Liver (tissue), 5 donors: ENCODE results near the gene PANK1. TPM values are rescaled to one million over a fixed set of nuclear protein-coding genes. Genes with fewer than 3 reads are reported as not detected.

Experiments
- polyA plus RNA-seq, 2 donors: library from polyadenylated mRNA; stranded (reverse) in 1 of 2; unstranded in 1 of 2; fragments of 200-250 nt in 1 of 2; fragments of >200 nt in 1 of 2; fragmentation: Nextera tagmentation in 1 of 2; extraction: Ambion mirVana in 1 of 2; gene quantifications; one replicate each; pipeline versions ENCODE4 v1.2.1 to v1.2.3, GENCODE V29; 2013 to 2015
- small RNA-seq: library from RNA; depleted of rRNA; stranded (forward); fragments of <200 nt; gene quantifications from one replicate; pipeline ENCODE3, GENCODE V24; 2014
- total RNA-seq, 2 donors: library from RNA; depleted of rRNA; stranded (reverse); fragments of >200 nt; gene quantifications; one replicate each; pipeline ENCODE4 v1.2.3, GENCODE V29; 2014
- donor health status: healthy.
- donor health status: healthy.
- donor health status: healthy.

The PANK1 gene
- total and polyA plus RNA-seq, 4 donors: 30.0 to 105 (median 44.7) TPM

Small RNA genes within 50 kb of the gene (small RNA-seq; reads per million reads assigned to genes)
- gene MIR107: 128 reads per million, percentile 98 among the genes with 10 or more reads in this experiment

Other genes with a start within 250 kb of the PANK1 start
- gene IFIT5, start 230.7 kb downstream of the PANK1 start, total RNA-seq: 10 to 100 TPM in 1 of 2 donors, 1 to 10 TPM in 1; 5.0 to 10.7 TPM
- 1 to 10 TPM; 6.2 to 7.3 TPM for gene IFIT5, start 230.7 kb downstream of the PANK1 start, polyA plus RNA-seq
- 10 to 100 TPM in 1 of 2 donors, 1 to 10 TPM in 1; 1.5 to 10.7 TPM for gene SLC16A12, start 109.6 kb downstream of the PANK1 start, total RNA-seq
- gene SLC16A12, start 109.6 kb downstream of the PANK1 start, polyA plus RNA-seq: under 1 TPM; 0.03 to 0.38 TPM
- gene KIF20B, start 56.3 kb upstream of the PANK1 start, total RNA-seq: 10 to 100 TPM in 1 of 2 donors, 1 to 10 TPM in 1; 1.3 to 12.9 TPM
- gene KIF20B, start 56.3 kb upstream of the PANK1 start, polyA plus RNA-seq: 1 to 10 TPM in 1 of 2 donors, under 1 TPM in 1; 0.91 to 1.3 TPM